HG02852 (cell line): ENCODE data around the gene ATP5PD.

Experiments used
- ATAC-seq: cut with Tn5 transposase; IDR thresholded peaks from one replicate; pipeline ENCODE4 v1.9.1; 2021; ENCODE audit warnings: mild to moderate bottlenecking, moderate library complexity; ENCODE audit not compliant: unreplicated experiment

Gene ATP5PD

GRCh38 chr17:75001915-75002843 is 44.6 kb downstream of the ATP5PD start:
- no peak for ATAC-seq

GRCh38 chr17:74999523-74999922 is 47.2 kb downstream of the ATP5PD start:
- ATAC-seq, result no peak

- no peak for ATAC-seq
Observed at GRCh38 chr17:74998783-74999182, 48.0 kb downstream of the ATP5PD start.

GRCh38 chr17:74995847-74996246 is 50.9 kb downstream of the ATP5PD start:
- ATAC-seq, result no peak

GRCh38 chr17:74994440-74994839 is 52.3 kb downstream of the ATP5PD start:
- ATAC-seq, result no peak

- ATAC-seq, result no peak
Observed at GRCh38 chr17:74992223-74992622, 54.5 kb downstream of the ATP5PD start.

- no peak for ATAC-seq
Observed at GRCh38 chr17:74990581-74991105, 56.1 kb downstream of the ATP5PD start.
